ENCODE data around the gene CASP12. TPM values are rescaled to one million over a fixed set of nuclear protein-coding genes. Genes with fewer than 3 reads are reported as not detected.

CASP12 gene
- total and polyA plus RNA-seq, 2 of the 4 experiments (the other 2 are of a cell fraction): 0.07 TPM; not detected in 1

DNA sequence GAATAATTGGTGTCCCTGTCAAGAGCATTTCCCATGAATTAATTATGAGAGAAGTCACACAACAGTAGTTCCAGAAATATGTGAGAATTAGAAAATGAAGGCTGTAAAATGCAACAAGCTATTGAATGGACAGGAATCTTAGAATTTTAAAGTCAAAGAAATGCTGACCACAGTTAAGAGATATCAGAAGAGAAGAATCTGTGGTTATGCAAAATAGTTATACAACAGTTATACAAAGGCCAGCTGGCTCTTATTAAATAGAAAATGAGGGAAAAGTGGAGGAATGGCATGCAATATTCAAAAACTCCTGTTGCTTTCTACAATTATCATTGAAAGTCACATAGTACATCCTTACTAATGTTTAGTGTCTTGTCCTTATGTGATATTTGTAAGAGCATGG lies 27.4 kb downstream of the CASP12 start:
- Histone ChIP-seq H3K18ac (ENCODE audit: low read depth, low read length) (no peak overlapping the region), H4K20me1 (ENCODE audit: insufficient read depth, low read length) (no peaks in the 10 kb centered on the region), H3K4me2 (ENCODE audit: low read depth, low read length) (no peak overlapping the region), H3K79me1 (ENCODE audit: low read depth in 1 of 2, low read length in 2 of 2) (no peaks in the 10 kb centered on the region), H3K9ac (ENCODE audit: low read depth, low read length) (no peak overlapping the region), H3K9me3 (ENCODE audit: control insufficient read depth, insufficient read depth, low read length) (no peaks in the 10 kb centered on the region), H4K91ac (ENCODE audit: insufficient read depth, low read depth, low read length) (no peak overlapping the region), H2AK9ac (replicated peaks; ENCODE audit: low read depth, low read length, poor library complexity) (no peak overlapping the region), H2BK120ac (ENCODE audit: low read depth, low read length) (no peak overlapping the region), H3K23ac (ENCODE audit: low read depth, low read length) (no peak overlapping the region), H4K8ac (ENCODE audit: low read depth in 2 of 2, low read length in 2 of 2) (no peak overlapping the region), H3K4me3 (ENCODE audit: insufficient read depth, low read depth, low read length) (no peak overlapping the region), H3K14ac (replicated peaks; ENCODE audit: low read depth, low read length) (no peak overlapping the region), H3K36me3 (ENCODE audit: control insufficient read depth, insufficient read depth, low read length) (no peaks in the 10 kb centered on the region), H4K5ac (ENCODE audit: low read depth, low read length) (no peak overlapping the region), H3K4me1 (ENCODE audit: control insufficient read depth, insufficient read depth, low read length) (no peaks in the 10 kb centered on the region), H3K56ac (ENCODE audit: extremely low read depth, insufficient read depth, low read length) (no peak overlapping the region), H3K9me1 (ENCODE audit: insufficient read depth, low read length) (no peaks in the 10 kb centered on the region), H3K27ac (ENCODE audit: insufficient read depth, low read length) (no peak overlapping the region), H2AFZ (replicated peaks; ENCODE audit: low read length, poor library complexity) (no peak overlapping the region), H2AK5ac (ENCODE audit: low read depth, low read length) (no peak overlapping the region), H3K4ac (ENCODE audit: low read depth, low read length) (no peak overlapping the region), H2BK20ac (ENCODE audit: low read depth, low read length) (no peak overlapping the region), H3K27me3 (ENCODE audit: control insufficient read depth, insufficient read depth, low read length) (no peaks in the 10 kb centered on the region), H2BK15ac (ENCODE audit: low read depth, low read length) (no peak overlapping the region), H2BK5ac (ENCODE audit: low read depth, low read length, poor library complexity, severe bottlenecking) (no peak overlapping the region)
- DNase-seq (peak; percentile 62), ATAC-seq (ENCODE audit: low read depth) (peak; percentile 74)
- intact Hi-C loops (cut with micrococcal nuclease) (no loop called here), dilution Hi-C loops (cut with HindIII; ENCODE audit: low sequenced_read_pairs, unreplicated experiment) (no loop called here), in situ Hi-C loops (cut with MboI; ENCODE audit: low sequenced_read_pairs) (no loop called here)
- no TSS peak for BruUV-seq (replicated peaks)
- TF ChIP-seq RFX5 (IDR thresholded peaks at IDR 0.05; ENCODE audit: low read depth, low read length): peak; percentile 73
- 0 out of 2 replicates have a peak, but pooled peaks have one; percentile 9 for TF ChIP-seq MAFK (IDR thresholded peaks at IDR 0.05; ENCODE audit: low read depth, low read length)
- no peak for TF ChIP-seq RCOR1 (IDR thresholded peaks at IDR 0.05; ENCODE audit: insufficient replicate concordance, low read length)
- ChIA-PET POLR2A (ENCODE audit: unreplicated experiment) (no interaction called here), CTCF (interaction anchor here (1.4 kb wide), 1 partner anchor 22 kb away, joined by 3 read pairs; no protein-coding TSS in a partner anchor)
